Measurements from ENCODE around the gene NLRP9.

The NLRP9 gene

GRCh38 chr19:55685776-55686175 is 52.4 kb downstream of the NLRP9 start:
- Mint-ChIP-seq H3K4me3 (no peak overlapping the region), H3K4me1 (peaks cover 17% of the 10 kb centered on the region), H3K27ac (peak overlapping the region; percentile 79), H3K36me3 (ENCODE audit: low read depth) (peaks cover 15% of the 10 kb centered on the region), H3K27me3 (ENCODE audit: low read depth, poor library complexity) (peaks cover 3% of the 10 kb centered on the region), H3K9me3 (no peaks in the 10 kb centered on the region)
- no peak for DNase-seq
- TF ChIP-seq CTCF (IDR thresholded peaks at IDR 0.05) = no peak

GRCh38 chr19:55684946-55685681 is 53.1 kb downstream of the NLRP9 start:
- Mint-ChIP-seq H3K9me3 (no peaks in the 10 kb centered on the region), H3K4me3 (no peak overlapping the region), H3K27me3 (ENCODE audit: low read depth, poor library complexity) (peaks cover 3% of the 10 kb centered on the region), H3K36me3 (ENCODE audit: low read depth) (peaks cover 19% of the 10 kb centered on the region), H3K27ac (no peak overlapping the region), H3K4me1 (peaks cover 13% of the 10 kb centered on the region)
- no peak for DNase-seq
- no peak for TF ChIP-seq CTCF (IDR thresholded peaks at IDR 0.05)

GRCh38 chr19:55683449-55684261 is 54.5 kb downstream of the NLRP9 start:
- Mint-ChIP-seq H3K4me1 (peaks cover under 1% of the 10 kb centered on the region), H3K4me3 (no peak overlapping the region), H3K27me3 (ENCODE audit: low read depth, poor library complexity) (peaks cover 3% of the 10 kb centered on the region), H3K27ac (peak overlapping the region; percentile 12), H3K9me3 (no peaks in the 10 kb centered on the region), H3K36me3 (ENCODE audit: low read depth) (peaks cover 31% of the 10 kb centered on the region)
- TF ChIP-seq CTCF (IDR thresholded peaks at IDR 0.05) = no peak
- DNase-seq = no peak

DNA sequence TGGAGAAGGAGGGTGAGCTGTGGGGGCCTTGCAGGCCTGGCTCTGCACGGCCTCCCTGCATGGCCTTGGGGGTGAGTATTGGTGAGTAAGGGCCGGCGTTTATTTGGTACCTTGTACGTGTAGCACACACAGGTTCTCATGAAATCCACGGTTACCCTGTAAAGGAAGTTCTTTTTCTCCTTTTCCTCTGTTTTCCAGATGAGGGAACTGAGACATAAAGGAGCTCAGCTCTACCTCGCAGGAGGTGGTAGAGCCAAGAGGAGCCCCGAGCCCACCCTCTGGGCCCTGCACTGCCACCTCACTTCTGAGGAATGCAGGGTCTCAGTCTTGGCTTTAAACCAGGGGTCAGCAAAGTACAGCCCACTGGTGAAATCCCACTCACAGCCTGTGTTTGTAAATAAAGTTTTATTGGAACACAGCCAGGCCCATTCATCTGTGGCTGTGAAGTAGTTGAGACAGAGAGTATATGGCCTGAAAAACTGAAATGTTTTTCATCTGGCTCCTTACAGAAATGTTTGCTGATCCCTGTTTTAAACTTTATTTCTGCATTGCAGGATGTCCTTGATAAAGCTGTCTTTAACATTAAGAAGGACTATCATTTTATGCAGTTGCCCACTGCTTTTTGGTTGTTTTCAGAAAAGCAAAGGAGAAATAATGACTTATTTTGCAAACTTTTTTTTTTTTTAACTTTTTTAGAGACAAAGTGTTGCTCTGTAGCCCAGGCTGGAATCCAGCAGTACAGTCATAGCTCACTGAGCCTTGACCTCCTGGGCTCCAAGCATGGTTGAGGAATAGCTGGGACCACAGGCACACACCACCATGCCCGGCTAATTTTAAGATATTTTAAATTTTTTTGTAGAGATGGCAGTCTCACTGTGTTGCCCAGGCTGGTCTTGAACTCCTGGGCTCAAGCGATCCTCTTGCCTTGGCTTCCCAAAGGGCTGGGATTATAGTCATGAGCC is 56.8 kb downstream of the NLRP9 start:
- no peak overlapping the region for H3K4me3 Mint-ChIP-seq
- TF ChIP-seq CTCF (IDR thresholded peaks at IDR 0.05) = no peak
- DNase-seq = no peak
- H3K9me3 Mint-ChIP-seq = no peaks in the 10 kb centered on the region
- H3K36me3 Mint-ChIP-seq (ENCODE audit: low read depth) = peaks cover 37% of the 10 kb centered on the region
- peaks cover 3% of the 10 kb centered on the region for H3K27me3 Mint-ChIP-seq (ENCODE audit: low read depth, poor library complexity)
- no peak overlapping the region for H3K27ac Mint-ChIP-seq
- H3K4me1 Mint-ChIP-seq = peaks cover 16% of the 10 kb centered on the region

GRCh38 chr19:55680339-55681130 is 57.7 kb downstream of the NLRP9 start:
- H3K4me1 Mint-ChIP-seq = peaks cover 24% of the 10 kb centered on the region
- peaks cover 32% of the 10 kb centered on the region for H3K36me3 Mint-ChIP-seq (ENCODE audit: low read depth)

More at GRCh38 chr19:55680339-55681130, 57.7 kb downstream of the NLRP9 start:
- DNase-seq = no peak
- H3K4me3 Mint-ChIP-seq = no peak overlapping the region
- H3K27me3 Mint-ChIP-seq (ENCODE audit: low read depth, poor library complexity) = peaks cover 3% of the 10 kb centered on the region
- no peak for TF ChIP-seq CTCF (IDR thresholded peaks at IDR 0.05)
- no peaks in the 10 kb centered on the region for H3K9me3 Mint-ChIP-seq
- H3K27ac Mint-ChIP-seq = peak overlapping the region; percentile 75

Data from nephron progenitor cell (in vitro differentiated cells).